ENCODE data around the gene GRK2.

GRK2 gene

GRCh38 chr11:67280788-67281551 lies 14.7 kb downstream of the GRK2 start:
- DNase-seq (ENCODE audit: low read depth in 2 of 2, low spot score in 1 of 2): no peak

- no peak for DNase-seq (ENCODE audit: low read depth in 2 of 2, low spot score in 1 of 2)
Observed at GRCh38 chr11:67281552-67282150, 15.4 kb downstream of the GRK2 start.

- no peak for DNase-seq (ENCODE audit: low read depth in 2 of 2, low spot score in 1 of 2)
Observed at GRCh38 chr11:67282155-67282875, 16.0 kb downstream of the GRK2 start.

- no peak for DNase-seq (ENCODE audit: low read depth in 2 of 2, low spot score in 1 of 2)
Observed at GRCh38 chr11:67282876-67283371, 16.7 kb downstream of the GRK2 start.

- no peak for DNase-seq (ENCODE audit: low read depth in 2 of 2, low spot score in 1 of 2)
Observed at GRCh38 chr11:67283481-67283963, 17.2 kb downstream of the GRK2 start.

- DNase-seq (ENCODE audit: low read depth in 2 of 2, low spot score in 1 of 2): no peak
Observed at GRCh38 chr11:67284811-67285540, 18.7 kb downstream of the GRK2 start.

- no peak for DNase-seq (ENCODE audit: low read depth in 2 of 2, low spot score in 1 of 2)
Observed at GRCh38 chr11:67285541-67286498, 19.5 kb downstream of the GRK2 start.

GRCh38 chr11:67286621-67287333 lies 20.5 kb downstream of the GRK2 start:
- no peak for DNase-seq (ENCODE audit: low read depth in 2 of 2, low spot score in 1 of 2)

GRCh38 chr11:67287355-67288197 lies 21.3 kb downstream of the GRK2 start:
- DNase-seq (ENCODE audit: low read depth in 2 of 2, low spot score in 1 of 2): no peak

- DNase-seq (ENCODE audit: low read depth in 2 of 2, low spot score in 1 of 2): no peak
Observed at GRCh38 chr11:67288198-67288451, 21.9 kb downstream of the GRK2 start.

GRCh38 chr11:67288452-67289225 lies 22.4 kb downstream of the GRK2 start:
- peak; percentile 81 to 82 for DNase-seq (ENCODE audit: low read depth in 2 of 2, low spot score in 1 of 2)

GRCh38 chr11:67289226-67289650 lies 23.0 kb downstream of the GRK2 start, which contains the start of gene ANKRD13D:
Gene ANKRD13D, plus strand, starts transcription at chr11:67289303. Its CDS starts 158 bp downstream, at chr11:67289461.
- DNase-seq (ENCODE audit: low read depth in 2 of 2, low spot score in 1 of 2): no peak

GRCh38 chr11:67289651-67290479 lies 23.6 kb downstream of the GRK2 start:
- DNase-seq (ENCODE audit: low read depth in 2 of 2, low spot score in 1 of 2): no peak

GRCh38 chr11:67290801-67291200 lies 24.5 kb downstream of the GRK2 start:
- DNase-seq (ENCODE audit: low read depth in 2 of 2, low spot score in 1 of 2): no peak

GRCh38 chr11:67291481-67292381 lies 25.5 kb downstream of the GRK2 start:
- no peak for DNase-seq (ENCODE audit: low read depth in 2 of 2, low spot score in 1 of 2)

- no peak for DNase-seq (ENCODE audit: low read depth in 2 of 2, low spot score in 1 of 2)
Observed at GRCh38 chr11:67292671-67293070, 26.4 kb downstream of the GRK2 start.

Data from stimulated activated CD8-positive, alpha-beta memory T cell treated with anti-CD3 and anti-CD28 coated beads, Interleukin-4, amount 100 ng/mL, for 1 hour (primary cell).